ENCODE measurements around the gene IPO11.
"Not testable (repeated sequence)": the region's sequence is repeated elsewhere in the genome, so short reads cannot be mapped to it uniquely, and the experiment has no call there.

The IPO11 gene

GRCh38 chr5:62645223-62645622, 232.7 kb downstream of the IPO11 start:
- DNase-seq (ENCODE audit: low spot score), result no peak

- DNase-seq (ENCODE audit: low spot score), result no peak
Measured at GRCh38 chr5:62647241-62647640, 234.7 kb downstream of the IPO11 start.

GRCh38 chr5:62649025-62649424, 236.5 kb downstream of the IPO11 start:
- no peak for DNase-seq (ENCODE audit: low spot score)

- no peak for DNase-seq (ENCODE audit: low spot score)
Measured at GRCh38 chr5:62649476-62650113, 237.0 kb downstream of the IPO11 start.

GRCh38 chr5:62650197-62650596, 237.6 kb downstream of the IPO11 start:
- DNase-seq (ENCODE audit: low spot score), result no peak

- no peak for DNase-seq (ENCODE audit: low spot score)
Measured at GRCh38 chr5:62652225-62652624, 239.7 kb downstream of the IPO11 start.

- no peak for DNase-seq (ENCODE audit: low spot score)
Measured at GRCh38 chr5:62653001-62653863, 240.7 kb downstream of the IPO11 start.

- DNase-seq (ENCODE audit: low spot score), result no peak
Measured at GRCh38 chr5:62653864-62654575, 241.5 kb downstream of the IPO11 start.

- not testable (repeated sequence) for DNase-seq (ENCODE audit: low spot score)
Measured at GRCh38 chr5:62657772-62658171, 245.2 kb downstream of the IPO11 start.

- DNase-seq (ENCODE audit: low spot score), result no peak
Measured at GRCh38 chr5:62661126-62661525, 248.6 kb downstream of the IPO11 start.

GRCh38 chr5:62662521-62662920, 250.0 kb downstream of the IPO11 start:
- DNase-seq (ENCODE audit: low spot score), result no peak

GRCh38 chr5:62671479-62671878, 258.9 kb downstream of the IPO11 start:
- DNase-seq (ENCODE audit: low spot score), result no peak

- not testable (repeated sequence) for DNase-seq (ENCODE audit: low spot score)
Measured at GRCh38 chr5:62676596-62676995, 264.0 kb downstream of the IPO11 start.
